Measurements from ENCODE around the gene OR2D3.
"Not testable (repeated sequence)": the region's sequence is repeated elsewhere in the genome, so short reads cannot be mapped to it uniquely, and the experiment has no call there.

Gene OR2D3

GRCh38 chr11:6920702-6921101, at the start of gene OR2D3:
TSS of gene OR2D3 (plus strand) at chr11:6921002. CDS start at chr11:6921002, 0 bp downstream.
- no peak for DNase-seq

- DNase-seq, result no peak
Measured at GRCh38 chr11:6871278-6871677, 49.5 kb upstream of the OR2D3 start.

- no peak for DNase-seq
Measured at GRCh38 chr11:6875761-6876160, 45.0 kb upstream of the OR2D3 start.

- DNase-seq, result no peak
Measured at GRCh38 chr11:6876325-6876724, 44.5 kb upstream of the OR2D3 start, which contains the start of gene OR10A4. TSS of gene OR10A4 (plus strand) at chr11:6876625. CDS start at chr11:6876648, 23 bp downstream.

- no peak for DNase-seq
Measured at GRCh38 chr11:6876914-6877313, 43.9 kb upstream of the OR2D3 start.

GRCh38 chr11:6882751-6883150, 38.1 kb upstream of the OR2D3 start:
- no peak for DNase-seq

GRCh38 chr11:6887711-6888110, 33.1 kb upstream of the OR2D3 start:
- not testable (repeated sequence) for DNase-seq

- no peak for DNase-seq
Measured at GRCh38 chr11:6888830-6889229, 32.0 kb upstream of the OR2D3 start.

- DNase-seq, result no peak
Measured at GRCh38 chr11:6889835-6890234, 31.0 kb upstream of the OR2D3 start.

- no peak for DNase-seq
Measured at GRCh38 chr11:6892400-6892799, 28.4 kb upstream of the OR2D3 start, which contains the start of gene OR2D2. TSS of gene OR2D2 (minus strand) at chr11:6892500. CDS start at chr11:6892500, 0 bp downstream.

- DNase-seq, result no peak
Measured at GRCh38 chr11:6894097-6894496, 26.7 kb upstream of the OR2D3 start.

- DNase-seq, result no peak
Measured at GRCh38 chr11:6895010-6895409, 25.8 kb upstream of the OR2D3 start.

GRCh38 chr11:6898911-6899310, 21.9 kb upstream of the OR2D3 start:
- no peak for DNase-seq

GRCh38 chr11:6900327-6900999, 20.3 kb upstream of the OR2D3 start:
- no peak for DNase-seq

- not testable (repeated sequence) for DNase-seq
Measured at GRCh38 chr11:6904804-6905203, 16.0 kb upstream of the OR2D3 start.

GRCh38 chr11:6911378-6911777, 9.4 kb upstream of the OR2D3 start:
- no peak for DNase-seq

GRCh38 chr11:6911948-6912347, 8.9 kb upstream of the OR2D3 start:
- no peak for DNase-seq

- no peak for DNase-seq
Measured at GRCh38 chr11:6919698-6920097, 1.1 kb upstream of the OR2D3 start.

GRCh38 chr11:6925007-6925577, 4.3 kb downstream of the OR2D3 start:
- no peak for DNase-seq

GRCh38 chr11:6925636-6926207, 4.9 kb downstream of the OR2D3 start:
- DNase-seq, result peak; percentile 19

GRCh38 chr11:6926208-6927029, 5.6 kb downstream of the OR2D3 start, which contains the start of gene ZNF215:
TSS of gene ZNF215 (plus strand) at chr11:6926426. CDS start at chr11:6932273, 5,847 bp downstream.
- peak; percentile 89 for DNase-seq

- DNase-seq, result no peak
Measured at GRCh38 chr11:6927030-6927617, 6.3 kb downstream of the OR2D3 start.

GRCh38 chr11:6928916-6929315, 8.1 kb downstream of the OR2D3 start:
- no peak for DNase-seq

Measured in femur (tissue), 1 donor.